ENCODE results near the gene SLC2A13.

DNA sequence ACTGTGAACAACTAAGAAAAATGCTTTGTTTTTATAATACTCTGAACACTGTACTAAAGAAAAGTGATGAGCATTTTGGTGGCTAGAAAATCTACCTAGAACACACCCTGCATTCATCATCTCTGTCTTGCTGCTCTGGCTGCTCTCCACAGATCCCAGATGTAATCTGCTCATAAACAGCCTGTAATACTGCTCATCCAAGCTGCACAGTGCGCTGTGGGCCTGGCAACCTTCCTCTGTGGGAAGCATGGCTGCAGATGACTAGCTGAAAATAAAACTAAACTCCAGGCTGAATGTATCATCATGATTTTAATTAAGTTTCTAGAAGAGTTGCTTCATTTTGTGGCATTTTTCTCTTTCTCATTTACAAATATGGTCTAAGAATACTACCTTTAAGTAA is 200.7 kb downstream of the SLC2A13 start:
- TF ChIP-seq EP300 (IDR thresholded peaks at IDR 0.05) (no peak), POLR2A (IDR thresholded peaks at IDR 0.05) (no peak), POLR2AphosphoS5 (IDR thresholded peaks at IDR 0.05) (no peak)
- TF ChIP-seq, protein P1, sequence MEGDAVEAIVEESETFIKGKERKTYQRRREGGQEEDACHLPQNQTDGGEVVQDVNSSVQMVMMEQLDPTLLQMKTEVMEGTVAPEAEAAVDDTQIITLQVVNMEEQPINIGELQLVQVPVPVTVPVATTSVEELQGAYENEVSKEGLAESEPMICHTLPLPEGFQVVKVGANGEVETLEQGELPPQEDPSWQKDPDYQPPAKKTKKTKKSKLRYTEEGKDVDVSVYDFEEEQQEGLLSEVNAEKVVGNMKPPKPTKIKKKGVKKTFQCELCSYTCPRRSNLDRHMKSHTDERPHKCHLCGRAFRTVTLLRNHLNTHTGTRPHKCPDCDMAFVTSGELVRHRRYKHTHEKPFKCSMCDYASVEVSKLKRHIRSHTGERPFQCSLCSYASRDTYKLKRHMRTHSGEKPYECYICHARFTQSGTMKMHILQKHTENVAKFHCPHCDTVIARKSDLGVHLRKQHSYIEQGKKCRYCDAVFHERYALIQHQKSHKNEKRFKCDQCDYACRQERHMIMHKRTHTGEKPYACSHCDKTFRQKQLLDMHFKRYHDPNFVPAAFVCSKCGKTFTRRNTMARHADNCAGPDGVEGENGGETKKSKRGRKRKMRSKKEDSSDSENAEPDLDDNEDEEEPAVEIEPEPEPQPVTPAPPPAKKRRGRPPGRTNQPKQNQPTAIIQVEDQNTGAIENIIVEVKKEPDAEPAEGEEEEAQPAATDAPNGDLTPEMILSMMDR (IDR thresholded peaks at IDR 0.05): no peak
